HG03469 (cell line): ENCODE data around the gene MYH4.

Source experiments
- ATAC-seq: cut with Tn5 transposase; IDR thresholded peaks from one replicate; pipeline ENCODE4 v1.9.1; 2021; ENCODE audit warnings: mild to moderate bottlenecking, moderate library complexity, moderate number of reproducible peaks; ENCODE audit not compliant: unreplicated experiment

The MYH4 gene

GRCh38 chr17:10421900-10422542, 47.3 kb downstream of the MYH4 start, which contains the start of gene MYH8:
Gene MYH8, minus strand, starts transcription at chr17:10421950. Its CDS starts 1,723 bp downstream, at chr17:10420227.
- ATAC-seq, result no peak

GRCh38 chr17:10421211-10421610, 48.1 kb downstream of the MYH4 start:
- no peak for ATAC-seq

GRCh38 chr17:10420811-10421210, 48.5 kb downstream of the MYH4 start:
- ATAC-seq, result no peak

- no peak for ATAC-seq
Measured at GRCh38 chr17:10417431-10417830, 51.9 kb downstream of the MYH4 start.

- ATAC-seq, result no peak
Measured at GRCh38 chr17:10415161-10415560, 54.2 kb downstream of the MYH4 start.

GRCh38 chr17:10403589-10403988, 65.8 kb downstream of the MYH4 start:
- ATAC-seq, result no peak

GRCh38 chr17:10398352-10398751, 71.0 kb downstream of the MYH4 start:
- ATAC-seq, result no peak

- no peak for ATAC-seq
Measured at GRCh38 chr17:10396524-10397163, 72.7 kb downstream of the MYH4 start.

GRCh38 chr17:10394201-10394887, 75.0 kb downstream of the MYH4 start:
- ATAC-seq, result no peak
